HUES6 (cell line): ENCODE results near the gene STIM1.

ENCODE experiments used
- H3K27ac ChIP-seq: 2 replicates; pipeline ENCODE4 v1.7.0; 2013; ENCODE audit warnings: low read depth, mild to moderate bottlenecking, low read length, inconsistent platforms
- H3K27me3 ChIP-seq: 2 replicates; pipeline ENCODE4 v1.6.1; 2013; ENCODE audit warnings: low read length; ENCODE audit not compliant: control insufficient read depth, insufficient read depth
- H3K36me3 ChIP-seq: 2 replicates; pipeline ENCODE4 v1.6.1; 2013; ENCODE audit warnings: low read length; ENCODE audit not compliant: control insufficient read depth, insufficient read depth
- H3K4me1 ChIP-seq: 2 replicates; pipeline ENCODE4 v1.6.1; 2013; ENCODE audit warnings: low read length; ENCODE audit not compliant: control insufficient read depth, insufficient read depth
- H3K4me3 ChIP-seq: 2 replicates; pipeline ENCODE4 v1.5.1; 2013; ENCODE audit warnings: low read depth, low read length
- H3K9ac ChIP-seq: one replicate; pipeline ENCODE4 v1.6.1; 2013; ENCODE audit warnings: mild to moderate bottlenecking, low read length
- H3K9me3 ChIP-seq: 2 replicates; pipeline ENCODE4 v1.6.1; 2013; ENCODE audit warnings: low read depth, low read length; ENCODE audit not compliant: control insufficient read depth, insufficient read depth

STIM1 gene

GRCh38 chr11:3820971-3821370, 34.5 kb upstream of the STIM1 start:
- Histone ChIP-seq H3K9me3 (no peaks in the 10 kb centered on the region), H3K4me3 (no peak overlapping the region), H3K27me3 (no peaks in the 10 kb centered on the region), H3K4me1 (peaks cover 16% of the 10 kb centered on the region), H3K36me3 (peaks cover 7% of the 10 kb centered on the region), H3K9ac (no peak overlapping the region), H3K27ac (no peak overlapping the region)

GRCh38 chr11:3822312-3822711, 33.2 kb upstream of the STIM1 start:
- peaks cover 20% of the 10 kb centered on the region for H3K36me3 ChIP-seq
- peaks cover 25% of the 10 kb centered on the region for H3K4me1 ChIP-seq
- H3K27ac ChIP-seq, result no peak overlapping the region
- H3K4me3 ChIP-seq, result no peak overlapping the region
- no peak overlapping the region for H3K9ac ChIP-seq
- no peaks in the 10 kb centered on the region for H3K27me3 ChIP-seq
- H3K9me3 ChIP-seq, result no peaks in the 10 kb centered on the region

GRCh38 chr11:3823303-3823702, 32.2 kb upstream of the STIM1 start:
- peaks cover 29% of the 10 kb centered on the region for H3K4me1 ChIP-seq
- H3K9me3 ChIP-seq, result no peaks in the 10 kb centered on the region
- no peak overlapping the region for H3K9ac ChIP-seq
- H3K36me3 ChIP-seq, result peaks cover 30% of the 10 kb centered on the region
- H3K27me3 ChIP-seq, result no peaks in the 10 kb centered on the region
- no peak overlapping the region for H3K27ac ChIP-seq
- no peak overlapping the region for H3K4me3 ChIP-seq

GRCh38 chr11:3823762-3824506, 31.5 kb upstream of the STIM1 start:
- Histone ChIP-seq H3K4me3 (no peak overlapping the region), H3K27me3 (no peaks in the 10 kb centered on the region), H3K27ac (no peak overlapping the region), H3K9me3 (no peaks in the 10 kb centered on the region), H3K4me1 (peaks cover 29% of the 10 kb centered on the region), H3K36me3 (peaks cover 30% of the 10 kb centered on the region), H3K9ac (no peak overlapping the region)

- peaks cover 29% of the 10 kb centered on the region for H3K4me1 ChIP-seq
- no peak overlapping the region for H3K4me3 ChIP-seq
- H3K27me3 ChIP-seq, result no peaks in the 10 kb centered on the region
- no peaks in the 10 kb centered on the region for H3K9me3 ChIP-seq
- peaks cover 31% of the 10 kb centered on the region for H3K36me3 ChIP-seq
- no peak overlapping the region for H3K27ac ChIP-seq
- H3K9ac ChIP-seq, result no peak overlapping the region
These were observed 30.6 kb upstream of the STIM1 start for GRCh38 chr11:3824714-3825472.

- Histone ChIP-seq H3K27me3 (no peaks in the 10 kb centered on the region), H3K9me3 (no peaks in the 10 kb centered on the region), H3K4me3 (no peak overlapping the region), H3K9ac (no peak overlapping the region), H3K4me1 (peaks cover 29% of the 10 kb centered on the region), H3K27ac (no peak overlapping the region), H3K36me3 (peaks cover 37% of the 10 kb centered on the region)
These were observed 29.9 kb upstream of the STIM1 start for GRCh38 chr11:3825473-3826154.

GRCh38 chr11:3826721-3827120, 28.7 kb upstream of the STIM1 start:
- Histone ChIP-seq H3K9ac (no peak overlapping the region), H3K4me3 (no peak overlapping the region), H3K27ac (no peak overlapping the region), H3K4me1 (peaks cover 29% of the 10 kb centered on the region), H3K36me3 (peaks cover 40% of the 10 kb centered on the region), H3K9me3 (no peaks in the 10 kb centered on the region), H3K27me3 (no peaks in the 10 kb centered on the region)

GRCh38 chr11:3827434-3828186, 27.9 kb upstream of the STIM1 start:
- Histone ChIP-seq H3K4me1 (peaks cover 29% of the 10 kb centered on the region), H3K27ac (no peak overlapping the region), H3K9ac (no peak overlapping the region), H3K9me3 (no peaks in the 10 kb centered on the region), H3K27me3 (no peaks in the 10 kb centered on the region), H3K4me3 (no peak overlapping the region), H3K36me3 (peaks cover 44% of the 10 kb centered on the region)

GRCh38 chr11:3830088-3830487, 25.4 kb upstream of the STIM1 start:
- Histone ChIP-seq H3K27me3 (no peaks in the 10 kb centered on the region), H3K4me1 (peaks cover 39% of the 10 kb centered on the region), H3K4me3 (no peak overlapping the region), H3K9ac (no peak overlapping the region), H3K27ac (no peak overlapping the region), H3K9me3 (no peaks in the 10 kb centered on the region), H3K36me3 (peaks cover 41% of the 10 kb centered on the region)

GRCh38 chr11:3830730-3831129, 24.7 kb upstream of the STIM1 start:
- no peaks in the 10 kb centered on the region for H3K9me3 ChIP-seq
- peaks cover 39% of the 10 kb centered on the region for H3K4me1 ChIP-seq
- no peak overlapping the region for H3K4me3 ChIP-seq
- H3K9ac ChIP-seq, result no peak overlapping the region
- no peaks in the 10 kb centered on the region for H3K27me3 ChIP-seq
- peaks cover 39% of the 10 kb centered on the region for H3K36me3 ChIP-seq
- H3K27ac ChIP-seq, result no peak overlapping the region
